HuH-7.5 (cell line): ENCODE measurements around the gene ADI1.
"Not testable (repeated sequence)": the region's sequence is repeated elsewhere in the genome, so short reads cannot be mapped to it uniquely, and the experiment has no call there.

ENCODE experiments used
- DNase-seq: peaks from one replicate; pipeline ENCODE4 v3.0.0; 2011; ENCODE audit warnings: low spot score

Gene ADI1

GRCh38 chr2:3462493-3463104 lies 56.7 kb downstream of the ADI1 start:
- DNase-seq: no peak

DNA sequence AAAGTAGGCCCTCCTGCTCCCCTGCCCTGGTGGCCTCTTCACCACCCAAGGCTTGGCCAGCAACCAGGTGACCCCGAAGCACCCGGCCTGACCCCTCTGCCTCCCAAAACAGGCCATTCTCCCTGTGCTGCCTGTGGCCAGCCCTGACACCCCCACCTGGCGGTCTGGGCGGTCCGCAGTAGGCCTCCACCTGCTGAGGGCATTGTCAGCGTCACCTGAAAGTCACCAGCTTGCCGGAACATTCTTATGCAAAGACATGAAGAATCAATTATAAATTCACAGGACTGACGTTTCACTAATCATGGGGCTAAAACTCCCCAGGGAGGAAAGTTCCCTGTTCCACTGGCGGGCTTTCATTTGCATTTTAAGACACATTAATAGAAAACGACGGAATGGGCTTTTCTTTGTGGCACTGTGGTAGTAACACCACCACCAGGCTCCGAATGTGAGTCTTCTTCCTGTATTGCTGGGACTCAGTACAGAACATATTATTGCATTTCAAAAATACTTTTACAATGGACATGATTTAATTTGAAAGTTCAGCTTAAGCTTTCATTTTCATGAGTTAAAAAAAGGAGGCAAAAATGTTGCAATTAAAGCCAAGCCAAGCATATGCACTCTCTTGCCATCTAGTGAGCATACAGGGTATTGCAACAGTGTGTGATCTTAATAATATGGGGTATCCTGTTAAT lies 57.4 kb downstream of the ADI1 start:
- DNase-seq: peak; percentile 59

- DNase-seq: no peak
Measured at GRCh38 chr2:3460831-3461800, 58.2 kb downstream of the ADI1 start.

- no peak for DNase-seq
Measured at GRCh38 chr2:3460156-3460555, 59.2 kb downstream of the ADI1 start.

DNA sequence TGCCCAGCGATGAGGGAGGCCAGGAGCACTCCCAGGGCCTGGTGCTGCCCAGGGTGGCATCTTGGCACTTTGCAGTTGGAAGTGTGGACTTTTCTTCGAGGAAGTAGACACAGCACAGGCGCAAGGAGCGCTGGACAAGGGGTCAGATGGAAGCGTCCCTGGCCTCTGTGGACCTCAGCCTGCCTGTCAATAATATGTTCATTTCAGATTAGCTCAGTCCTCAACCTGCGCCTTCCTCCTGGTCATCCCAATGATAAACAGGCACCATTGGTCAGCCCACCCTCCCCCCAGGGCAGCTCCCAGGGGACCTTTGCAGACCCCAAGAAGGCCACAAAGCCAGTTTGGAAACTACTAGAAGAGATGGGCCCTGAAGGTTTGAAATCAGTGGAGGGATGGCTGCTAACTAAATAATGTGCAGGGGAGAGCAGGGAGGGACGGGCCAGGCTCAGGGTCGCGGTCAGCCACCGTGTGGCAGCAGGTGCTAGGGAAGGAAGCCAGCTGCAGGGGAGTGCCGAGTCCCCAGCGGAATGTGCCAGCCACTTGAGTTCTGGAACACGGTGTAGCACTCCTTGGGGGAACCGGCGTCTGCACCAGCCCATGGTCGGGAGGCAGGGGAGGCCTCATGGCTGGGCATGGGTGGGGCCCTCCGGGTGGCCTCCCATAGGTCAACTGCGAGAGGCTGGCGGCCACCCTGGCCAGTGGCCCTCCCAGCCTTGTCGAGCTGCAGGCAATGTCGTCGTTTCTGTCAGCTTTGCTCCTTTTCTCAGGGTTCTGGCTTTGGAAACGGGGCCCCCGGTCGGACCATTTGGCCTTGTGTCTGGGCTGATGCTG lies 59.9 kb downstream of the ADI1 start:
- DNase-seq: no peak

GRCh38 chr2:3458396-3459184 lies 60.7 kb downstream of the ADI1 start:
- no peak for DNase-seq

GRCh38 chr2:3457524-3458395 lies 61.6 kb downstream of the ADI1 start:
- no peak for DNase-seq

DNA sequence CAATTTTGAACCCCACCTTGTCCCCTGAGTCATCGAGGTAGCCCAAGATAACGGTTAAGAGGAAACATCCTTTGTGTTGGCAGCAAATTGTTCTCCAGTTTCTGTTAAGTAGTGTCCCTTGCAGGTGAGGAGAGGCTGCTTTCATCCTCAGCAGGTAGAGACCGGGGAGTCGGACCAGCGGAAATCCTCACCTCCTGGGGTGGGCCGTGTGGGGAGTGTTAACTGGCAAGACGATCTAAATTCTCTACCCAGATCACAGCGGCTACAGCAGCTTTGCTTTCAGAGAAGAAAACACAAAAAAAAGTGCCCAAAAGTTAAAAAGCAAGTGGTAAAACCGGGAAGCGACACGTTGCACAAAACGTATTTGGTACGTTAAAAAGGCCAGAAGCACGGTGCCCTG lies 63.2 kb downstream of the ADI1 start:
- DNase-seq: no peak

DNA sequence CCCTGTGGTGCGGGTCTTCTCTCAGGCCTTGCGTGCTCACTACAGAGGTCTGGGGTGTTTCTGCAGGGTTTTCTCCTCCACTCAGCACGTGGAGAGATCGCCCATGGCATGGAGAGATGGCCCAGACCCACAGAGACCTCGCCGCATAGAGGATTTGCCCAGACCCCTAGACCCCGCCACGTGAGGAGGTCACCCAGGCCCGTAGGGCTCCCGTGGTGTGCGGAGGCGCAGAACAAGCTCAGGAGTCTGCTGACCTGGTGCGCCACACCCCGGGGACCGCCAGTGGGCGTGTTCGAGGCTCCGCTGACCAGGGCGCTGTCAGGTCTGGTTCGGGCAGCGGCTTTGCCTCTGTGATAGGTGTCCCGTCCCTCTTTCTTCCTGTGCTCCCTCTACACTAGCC lies 64.5 kb downstream of the ADI1 start:
- DNase-seq: no peak

- not testable (repeated sequence) for DNase-seq
Measured at GRCh38 chr2:3454005-3454404, 65.3 kb downstream of the ADI1 start.

DNA sequence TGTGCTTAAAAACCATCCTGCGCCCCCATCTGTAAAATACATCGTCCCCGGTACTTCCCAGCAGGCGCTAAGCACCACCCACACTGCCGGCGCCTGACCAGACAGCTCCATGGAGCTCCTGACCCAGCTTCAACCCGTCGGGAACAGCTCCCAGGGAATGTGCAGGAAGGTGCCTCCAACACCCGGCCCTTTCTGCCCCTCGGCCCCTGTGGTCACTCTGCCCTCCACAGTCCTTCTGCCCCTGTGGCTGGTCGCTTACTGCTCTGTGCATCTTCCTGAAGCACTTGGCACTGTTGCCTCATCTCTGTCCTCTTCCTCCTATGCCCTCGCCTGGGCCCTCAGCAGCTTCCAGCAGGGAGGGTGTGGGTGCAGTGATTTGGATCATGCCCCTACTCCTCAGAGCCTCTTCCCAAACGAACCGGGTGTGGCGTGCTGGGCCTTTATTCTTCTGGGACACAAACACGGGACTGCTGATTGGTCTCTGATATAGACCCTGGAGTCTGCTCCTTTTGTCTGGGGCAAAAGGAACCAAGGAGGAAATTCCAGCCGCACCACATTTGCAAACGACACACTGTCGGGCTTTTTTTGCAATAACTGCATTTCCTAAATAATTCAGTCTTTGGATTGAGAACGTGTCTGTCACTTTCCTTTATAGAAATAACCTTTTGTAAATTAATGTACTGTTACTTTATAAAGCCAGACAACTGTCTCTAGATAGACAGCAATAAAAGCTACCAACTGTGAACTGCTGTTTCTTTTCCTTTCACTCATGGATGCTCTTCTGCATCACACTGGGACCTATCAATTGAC lies 65.9 kb downstream of the ADI1 start:
- no peak for DNase-seq

DNA sequence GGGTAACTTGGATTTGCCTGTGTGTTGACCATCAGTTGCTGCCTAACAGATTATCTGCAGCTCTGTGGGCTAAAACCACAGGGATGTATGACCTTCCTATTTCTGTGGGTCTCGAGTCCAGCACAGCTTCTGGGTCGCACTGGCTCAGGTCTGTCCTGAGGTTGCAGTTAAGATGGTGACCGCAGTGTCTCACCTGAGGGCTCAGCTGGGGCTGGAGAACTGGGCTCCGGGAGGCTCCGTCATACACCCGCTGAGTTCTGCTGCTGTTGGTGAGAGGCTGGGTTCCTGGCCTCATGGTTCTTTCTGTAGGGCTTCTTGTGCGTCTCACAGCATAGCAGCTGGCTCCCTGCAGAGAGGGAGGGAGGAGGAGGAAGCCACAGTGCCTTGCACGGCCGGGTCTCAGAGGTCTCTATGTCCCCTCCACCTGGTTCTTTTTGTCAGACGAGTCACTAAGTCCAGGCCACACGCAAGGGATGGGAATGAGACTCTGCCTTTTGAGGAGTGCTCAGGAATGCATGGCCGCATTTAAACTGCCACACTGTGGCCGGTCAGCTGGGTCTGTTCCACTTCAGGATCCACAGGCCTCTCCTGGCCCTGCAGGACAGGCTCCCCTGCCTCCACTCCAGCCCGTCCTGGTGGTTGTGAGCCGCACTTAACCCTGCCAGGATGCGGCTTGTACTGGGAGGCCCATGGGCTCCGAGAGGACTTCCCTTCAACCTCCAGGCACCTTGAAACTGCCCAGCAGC lies 67.2 kb downstream of the ADI1 start:
- no peak for DNase-seq

GRCh38 chr2:3451169-3451568 lies 68.2 kb downstream of the ADI1 start:
- no peak for DNase-seq

DNA sequence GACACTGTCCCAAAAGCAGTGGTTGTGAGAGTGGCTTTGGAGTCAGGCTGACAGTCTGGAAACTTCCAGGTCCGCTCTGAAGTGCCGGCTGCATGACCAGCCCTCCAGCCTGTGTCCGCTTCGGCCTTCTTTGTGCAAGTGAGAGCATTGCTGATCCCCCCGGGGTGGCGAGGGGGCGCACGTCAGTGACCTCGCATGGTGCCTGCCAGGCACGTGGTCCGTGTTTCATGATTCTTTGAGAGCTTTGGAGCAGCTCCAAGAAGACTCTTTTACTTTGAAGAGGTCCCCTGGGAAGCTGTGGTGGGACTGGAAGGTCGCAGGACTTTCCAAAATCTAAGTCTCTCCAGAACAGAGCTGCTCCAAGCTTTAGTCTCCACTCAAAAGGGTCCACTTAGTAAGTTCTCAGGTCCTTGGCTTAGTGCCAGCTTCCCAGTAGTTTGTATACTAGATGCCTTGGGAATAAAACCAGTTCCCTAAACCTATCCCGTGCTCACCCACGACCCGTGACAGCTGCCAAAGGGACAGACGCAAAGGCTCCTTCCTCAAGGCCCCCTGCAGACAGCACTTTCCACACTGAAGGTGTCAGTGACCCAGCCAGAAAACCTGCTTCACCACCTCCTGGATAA lies 68.8 kb downstream of the ADI1 start:
- DNase-seq: no peak

DNA sequence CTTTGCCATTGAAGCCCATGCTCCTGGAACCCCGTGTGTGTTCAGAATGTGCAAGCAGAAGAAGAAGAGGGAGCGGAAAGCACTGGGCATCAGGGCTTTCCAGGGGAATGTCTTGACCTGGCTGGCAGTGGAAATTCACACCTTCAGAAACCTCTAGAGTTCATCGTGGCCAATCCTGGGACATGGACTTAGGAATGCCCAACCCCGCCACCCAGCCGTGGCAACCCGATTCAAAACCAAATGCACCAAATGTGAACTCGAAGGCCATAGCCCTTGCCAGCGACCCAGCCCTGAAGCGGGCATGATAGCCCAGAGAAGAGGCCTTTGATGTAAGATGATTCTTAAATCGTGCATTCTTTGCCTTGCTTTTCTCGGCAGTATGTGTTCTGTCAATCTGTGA lies 69.4 kb downstream of the ADI1 start:
- DNase-seq: no peak

GRCh38 chr2:3449086-3449485 lies 70.2 kb downstream of the ADI1 start:
- DNase-seq: no peak

- DNase-seq: not testable (repeated sequence)
Measured at GRCh38 chr2:3448441-3448911, 70.9 kb downstream of the ADI1 start.

DNA sequence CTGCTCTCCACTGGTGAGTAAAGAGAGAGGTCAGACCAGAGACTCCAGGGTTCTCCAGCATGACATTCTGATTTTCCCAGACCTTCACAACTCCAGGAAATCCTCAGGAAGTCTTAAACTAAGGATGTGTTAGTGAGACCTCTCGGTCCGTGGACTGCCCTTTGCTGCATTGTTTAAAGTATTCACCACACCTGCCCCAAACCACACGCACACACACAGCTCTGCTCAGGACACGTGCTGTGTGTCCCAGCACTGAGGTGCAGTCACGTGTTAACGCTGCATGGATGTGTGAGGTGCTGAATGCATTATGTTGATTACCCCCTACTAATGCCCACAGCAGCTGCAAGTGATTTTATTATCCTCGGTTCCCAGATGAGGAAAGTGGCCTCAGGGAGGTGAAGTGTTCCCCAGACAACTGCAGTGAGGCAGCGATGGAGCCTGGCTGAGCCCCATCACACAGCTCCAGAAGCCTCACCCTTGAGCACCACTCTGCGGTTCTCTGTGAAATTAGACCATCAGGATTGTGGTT lies 71.5 kb downstream of the ADI1 start:
- DNase-seq: no peak
